K562 (cell line): ENCODE data around the gene CAPS. TPM values are rescaled to one million over a fixed set of nuclear protein-coding genes. Genes with fewer than 3 reads are reported as not detected.

ENCODE experiments used
- BDP1 ChIP-seq: IDR thresholded peaks from 3 replicates; pipeline ENCODE4 v1.6.1; 2011; ENCODE audit not compliant: insufficient read length, insufficient read depth
- BRF1 ChIP-seq: IDR thresholded peaks from 3 replicates; pipeline ENCODE4 v1.6.1; 2011; ENCODE audit warnings: borderline replicate concordance, mild to moderate bottlenecking; ENCODE audit not compliant: insufficient read length; ENCODE audit errors: extremely low read depth
- CBFA2T2 ChIP-seq: fragments of 450-650 bp; conservative IDR thresholded peaks from 2 replicates; pipeline ENCODE4 v1.6.1; 2017; ENCODE audit warnings: mild to moderate bottlenecking
- CBX8 ChIP-seq: fragments of 200-600 bp; sonication (generic); IDR thresholded peaks from 2 replicates; pipeline ENCODE4 v1.6.1; 2012; ENCODE audit warnings: borderline replicate concordance, mixed run types, low read depth, mild to moderate bottlenecking, moderate library complexity, mixed read lengths, low read length, control low read depth, inconsistent platforms; ENCODE audit not compliant: poor library complexity, severe bottlenecking; ENCODE audit errors: extremely low read depth
- CHD4 ChIP-seq: fragments of 200-600 bp; sonication (generic); IDR thresholded peaks from 3 replicates; pipeline ENCODE4 v1.6.1; 2012; ENCODE audit warnings: low read depth, mild to moderate bottlenecking, mixed read lengths, low read length, inconsistent platforms; ENCODE audit not compliant: insufficient read depth, insufficient replicate concordance, poor library complexity, severe bottlenecking
- ERF ChIP-seq: fragments of 450-650 bp; formaldehyde crosslinking; IDR thresholded peaks from 2 replicates; pipeline ENCODE4 v1.4.0; 2020; ENCODE audit warnings: mild to moderate bottlenecking, mixed read lengths
- FOXK2 ChIP-seq, 2 experiments: fragments of 450-650 bp; IDR thresholded peaks in 1 of 2; conservative IDR thresholded peaks in 1 of 2; 2 replicates each; pipeline ENCODE4 v1.6.1; 2016; ENCODE audit warnings: low read depth in 2 of 2, mild to moderate bottlenecking in 1 of 2
- HDAC2 ChIP-seq: fragments of 450-650 bp; IDR thresholded peaks from 2 replicates; pipeline ENCODE4 v1.6.1; 2016; ENCODE audit warnings: mild to moderate bottlenecking
- HNRNPL ChIP-seq: fragments of 200-400 bp; formaldehyde crosslinking; IDR thresholded peaks from 2 replicates; pipeline ENCODE4 v1.6.1; 2017; ENCODE audit warnings: low read depth, mild to moderate bottlenecking, low read length
- HOXB6 ChIP-seq: fragments of 250-450 bp; sonication (Bioruptor Pico); IDR thresholded peaks from 2 replicates; pipeline ENCODE4 v1.5.1; 2022; ENCODE audit warnings: mild to moderate bottlenecking, borderline replicate concordance
- MAFG ChIP-seq: fragments of 450-650 bp; conservative IDR thresholded peaks from 2 replicates; pipeline ENCODE4 v1.6.1; 2016; ENCODE audit warnings: missing genetic modification characterization, missing compliant biosample characterization
- PHF21A ChIP-seq: fragments of 450-650 bp; IDR thresholded peaks from 2 replicates; pipeline ENCODE4 v1.6.1; 2017; ENCODE audit warnings: low read depth, borderline replicate concordance
- POLR2A ChIP-seq: fragments of 450-650 bp; conservative IDR thresholded peaks from 2 replicates; pipeline ENCODE4 v1.6.1; 2016
- POLR2G ChIP-seq: fragments of 200-400 bp; formaldehyde crosslinking; IDR thresholded peaks from 2 replicates; pipeline ENCODE4 v1.6.1; 2017; ENCODE audit warnings: low read depth, mild to moderate bottlenecking, antibody characterized with exemption, low read length, moderate library complexity
- SREBF2 ChIP-seq: sonication (generic); formaldehyde crosslinking; IDR thresholded peaks from 2 replicates; pipeline ENCODE4 v1.4.0; 2020; ENCODE audit warnings: mild to moderate bottlenecking, missing genetic modification reagents
- ZC3H11A ChIP-seq: IDR thresholded peaks from 2 replicates; pipeline ENCODE4 v1.6.1; 2012; ENCODE audit warnings: low read depth, low read length, improper control_type of control experiment
- ZNF311 ChIP-seq: fragments of 250-450 bp; sonication (Bioruptor Pico); IDR thresholded peaks from 2 replicates; pipeline ENCODE4 v1.4.0; 2020; ENCODE audit warnings: mild to moderate bottlenecking, moderate library complexity
- ZNF507 ChIP-seq: conservative IDR thresholded peaks from 2 replicates; pipeline ENCODE4 v1.6.1; 2017; ENCODE audit warnings: missing genetic modification characterization, missing compliant biosample characterization
- polyA plus RNA-seq, 8 experiments: library from polyadenylated mRNA; depleted of rRNA in 4 of 8; stranded (reverse) in 5 of 8; unstranded in 3 of 8; fragments of >200 nt; fragmentation: Nextera tagmentation in 2 of 8; fragmentation: Illumina TruSeq in 1 of 8; extraction: Ambion mirVana in 2 of 8; extraction: Trizol in 1 of 8; gene quantifications; 2 replicates each; pipeline versions ENCODE4 v1.2.1 to v1.2.3, GENCODE V29; 2011 to 2014; ENCODE audit warnings: inconsistent platforms in 1 of 8, missing spikeins in 1 of 8
- total RNA-seq, 7 experiments: library from RNA; depleted of rRNA in 6 of 7; stranded (reverse); fragments of >200 nt in 6 of 7; fragmentation: Illumina TruSeq in 2 of 7; extraction: Trizol in 2 of 7; gene quantifications; 2 replicates each; pipeline versions ENCODE4 v1.2.1 to v1.2.3, GENCODE V29; 2011 to 2021; ENCODE audit warnings: low replicate concordance in 1 of 7
- TF ChIP-seq, protein P1 (sequence below): fragments of 250-450 bp; sonication (Bioruptor Pico); IDR thresholded peaks from 2 replicates; pipeline ENCODE4 v1.9.0; 2021; ENCODE audit warnings: mild to moderate bottlenecking, inconsistent platforms
- TF ChIP-seq, protein P2 (sequence below): fragments of 250-450 bp; sonication (Bioruptor Pico); IDR thresholded peaks from 2 replicates; pipeline ENCODE4 v1.4.0; 2020; ENCODE audit warnings: mild to moderate bottlenecking, moderate library complexity
- TF ChIP-seq, protein P3 (sequence below): sonication (generic); formaldehyde crosslinking; IDR thresholded peaks from 2 replicates; pipeline ENCODE4 v1.8.0; 2022; ENCODE audit warnings: mild to moderate bottlenecking, missing genetic modification reagents

CAPS gene
- total and polyA plus RNA-seq, 9 of the 15 experiments (the other 6 are each of a cell fraction or from before 2014, with no cell fraction given) = 0.15 to 4.0 (median 0.91) TPM

DNA sequence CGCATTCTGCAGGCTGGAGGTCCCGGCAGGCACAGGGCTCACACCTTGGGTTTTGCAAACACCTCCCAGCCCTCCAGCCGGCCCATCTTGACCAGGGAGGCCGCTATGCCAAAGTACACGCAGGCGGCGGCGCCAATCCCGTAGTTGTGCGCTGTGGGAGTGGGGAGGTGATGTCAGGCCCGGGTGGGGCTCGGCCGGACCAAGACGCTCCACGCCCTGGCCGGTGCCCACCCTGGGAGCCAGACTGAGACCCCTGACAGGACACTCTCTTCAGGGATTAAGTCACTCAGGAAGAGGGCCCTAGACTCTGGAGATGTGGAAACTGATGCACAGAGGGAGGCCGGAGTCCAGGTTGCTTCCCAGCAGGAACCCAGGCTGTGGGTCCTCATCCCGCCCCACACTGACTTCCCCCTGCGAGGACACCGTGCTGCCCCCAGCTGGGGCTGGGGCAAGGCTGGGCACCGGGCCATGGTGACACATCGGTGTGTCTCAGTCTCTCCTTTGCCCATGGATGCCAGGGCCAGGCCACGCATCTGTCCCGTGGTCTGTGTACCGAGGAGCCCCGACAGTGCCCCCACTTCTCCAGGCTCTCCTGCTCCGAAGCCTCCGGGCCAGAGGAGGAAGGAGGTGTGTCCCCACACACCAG is 19.2 kb upstream of the CAPS start (continued):
- TF ChIP-seq, protein P1, sequence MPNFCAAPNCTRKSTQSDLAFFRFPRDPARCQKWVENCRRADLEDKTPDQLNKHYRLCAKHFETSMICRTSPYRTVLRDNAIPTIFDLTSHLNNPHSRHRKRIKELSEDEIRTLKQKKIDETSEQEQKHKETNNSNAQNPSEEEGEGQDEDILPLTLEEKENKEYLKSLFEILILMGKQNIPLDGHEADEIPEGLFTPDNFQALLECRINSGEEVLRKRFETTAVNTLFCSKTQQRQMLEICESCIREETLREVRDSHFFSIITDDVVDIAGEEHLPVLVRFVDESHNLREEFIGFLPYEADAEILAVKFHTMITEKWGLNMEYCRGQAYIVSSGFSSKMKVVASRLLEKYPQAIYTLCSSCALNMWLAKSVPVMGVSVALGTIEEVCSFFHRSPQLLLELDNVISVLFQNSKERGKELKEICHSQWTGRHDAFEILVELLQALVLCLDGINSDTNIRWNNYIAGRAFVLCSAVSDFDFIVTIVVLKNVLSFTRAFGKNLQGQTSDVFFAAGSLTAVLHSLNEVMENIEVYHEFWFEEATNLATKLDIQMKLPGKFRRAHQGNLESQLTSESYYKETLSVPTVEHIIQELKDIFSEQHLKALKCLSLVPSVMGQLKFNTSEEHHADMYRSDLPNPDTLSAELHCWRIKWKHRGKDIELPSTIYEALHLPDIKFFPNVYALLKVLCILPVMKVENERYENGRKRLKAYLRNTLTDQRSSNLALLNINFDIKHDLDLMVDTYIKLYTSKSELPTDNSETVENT (CRISPR knock-in tag) = no peak
- TF ChIP-seq BRF1 (no peak), POLR2A (no peak), HNRNPL (no peak), PHF21A (no peak), CBFA2T2 (no peak), SREBF2 (no peak), CBX8 (no peak), HOXB6 (CRISPR knock-in tag) (no peak), ZNF311 (CRISPR knock-in tag) (no peak), POLR2G (0 out of 2 replicates have a peak, but pooled peaks have one; percentile 5), CHD4 (no peak), ERF (CRISPR knock-in tag) (no peak), MAFG (tag) (no peak), ZC3H11A (no peak), HDAC2 (no peak), FOXK2 (conservative IDR thresholded peaks at IDR 0.05 in 1 of 2, IDR thresholded peaks at IDR 0.05 in 1 of 2; ENCODE audit: low read depth in 2 of 2) (no peak), ZNF507 (tag) (no peak), BDP1 (no peak)
- TF ChIP-seq, protein P2, sequence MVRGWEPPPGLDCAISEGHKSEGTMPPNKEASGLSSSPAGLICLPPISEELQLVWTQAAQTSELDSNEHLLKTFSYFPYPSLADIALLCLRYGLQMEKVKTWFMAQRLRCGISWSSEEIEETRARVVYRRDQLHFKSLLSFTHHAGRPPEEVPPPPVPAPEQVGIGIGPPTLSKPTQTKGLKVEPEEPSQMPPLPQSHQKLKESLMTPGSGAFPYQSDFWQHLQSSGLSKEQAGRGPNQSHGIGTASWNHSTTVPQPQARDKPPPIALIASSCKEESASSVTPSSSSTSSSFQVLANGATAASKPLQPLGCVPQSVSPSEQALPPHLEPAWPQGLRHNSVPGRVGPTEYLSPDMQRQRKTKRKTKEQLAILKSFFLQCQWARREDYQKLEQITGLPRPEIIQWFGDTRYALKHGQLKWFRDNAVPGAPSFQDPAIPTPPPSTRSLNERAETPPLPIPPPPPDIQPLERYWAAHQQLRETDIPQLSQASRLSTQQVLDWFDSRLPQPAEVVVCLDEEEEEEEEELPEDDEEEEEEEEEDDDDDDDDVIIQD (CRISPR knock-in tag) = no peak
- TF ChIP-seq, protein P3, sequence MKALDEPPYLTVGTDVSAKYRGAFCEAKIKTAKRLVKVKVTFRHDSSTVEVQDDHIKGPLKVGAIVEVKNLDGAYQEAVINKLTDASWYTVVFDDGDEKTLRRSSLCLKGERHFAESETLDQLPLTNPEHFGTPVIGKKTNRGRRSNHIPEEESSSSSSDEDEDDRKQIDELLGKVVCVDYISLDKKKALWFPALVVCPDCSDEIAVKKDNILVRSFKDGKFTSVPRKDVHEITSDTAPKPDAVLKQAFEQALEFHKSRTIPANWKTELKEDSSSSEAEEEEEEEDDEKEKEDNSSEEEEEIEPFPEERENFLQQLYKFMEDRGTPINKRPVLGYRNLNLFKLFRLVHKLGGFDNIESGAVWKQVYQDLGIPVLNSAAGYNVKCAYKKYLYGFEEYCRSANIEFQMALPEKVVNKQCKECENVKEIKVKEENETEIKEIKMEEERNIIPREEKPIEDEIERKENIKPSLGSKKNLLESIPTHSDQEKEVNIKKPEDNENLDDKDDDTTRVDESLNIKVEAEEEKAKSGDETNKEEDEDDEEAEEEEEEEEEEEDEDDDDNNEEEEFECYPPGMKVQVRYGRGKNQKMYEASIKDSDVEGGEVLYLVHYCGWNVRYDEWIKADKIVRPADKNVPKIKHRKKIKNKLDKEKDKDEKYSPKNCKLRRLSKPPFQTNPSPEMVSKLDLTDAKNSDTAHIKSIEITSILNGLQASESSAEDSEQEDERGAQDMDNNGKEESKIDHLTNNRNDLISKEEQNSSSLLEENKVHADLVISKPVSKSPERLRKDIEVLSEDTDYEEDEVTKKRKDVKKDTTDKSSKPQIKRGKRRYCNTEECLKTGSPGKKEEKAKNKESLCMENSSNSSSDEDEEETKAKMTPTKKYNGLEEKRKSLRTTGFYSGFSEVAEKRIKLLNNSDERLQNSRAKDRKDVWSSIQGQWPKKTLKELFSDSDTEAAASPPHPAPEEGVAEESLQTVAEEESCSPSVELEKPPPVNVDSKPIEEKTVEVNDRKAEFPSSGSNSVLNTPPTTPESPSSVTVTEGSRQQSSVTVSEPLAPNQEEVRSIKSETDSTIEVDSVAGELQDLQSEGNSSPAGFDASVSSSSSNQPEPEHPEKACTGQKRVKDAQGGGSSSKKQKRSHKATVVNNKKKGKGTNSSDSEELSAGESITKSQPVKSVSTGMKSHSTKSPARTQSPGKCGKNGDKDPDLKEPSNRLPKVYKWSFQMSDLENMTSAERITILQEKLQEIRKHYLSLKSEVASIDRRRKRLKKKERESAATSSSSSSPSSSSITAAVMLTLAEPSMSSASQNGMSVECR = no peak
